HepG2 (cell line): Measurements from ENCODE around the gene TUBGCP6. TPM values are rescaled to one million over a fixed set of nuclear protein-coding genes. Genes with fewer than 3 reads are reported as not detected.

Experiments used
- ATF2 ChIP-seq: sonication (generic); formaldehyde crosslinking; IDR thresholded peaks from 2 replicates; pipeline ENCODE4 v1.4.0; 2020; ENCODE audit warnings: missing genetic modification reagents
- ELF1 ChIP-seq: sonication (generic); formaldehyde crosslinking; IDR thresholded peaks from 2 replicates; pipeline ENCODE4 v1.4.0; 2020; ENCODE audit warnings: missing genetic modification reagents
- FOXP4 ChIP-seq: sonication (generic); formaldehyde crosslinking; IDR thresholded peaks from 2 replicates; pipeline ENCODE4 v1.4.0; 2020; ENCODE audit warnings: missing genetic modification reagents
- GPBP1L1 ChIP-seq: sonication (generic); formaldehyde crosslinking; IDR thresholded peaks from 2 replicates; pipeline ENCODE4 v1.5.0; 2020; ENCODE audit warnings: mild to moderate bottlenecking, missing genetic modification reagents
- IKZF4 ChIP-seq: sonication (generic); formaldehyde crosslinking; IDR thresholded peaks from 2 replicates; pipeline ENCODE4 v1.5.1; 2020; ENCODE audit warnings: borderline replicate concordance, mild to moderate bottlenecking, low read depth, missing genetic modification reagents; ENCODE audit errors: not compliant biosample characterization
- MXD1 ChIP-seq: sonication (generic); formaldehyde crosslinking; IDR thresholded peaks from 2 replicates; pipeline ENCODE4 v1.4.0; 2020; ENCODE audit warnings: mild to moderate bottlenecking, missing genetic modification reagents
- NFE2L1 ChIP-seq: sonication (generic); formaldehyde crosslinking; IDR thresholded peaks from 2 replicates; pipeline ENCODE4 v1.4.0; 2020; ENCODE audit warnings: missing genetic modification reagents, mild to moderate bottlenecking, borderline replicate concordance
- NPAS2 ChIP-seq: sonication (generic); formaldehyde crosslinking; IDR thresholded peaks from 2 replicates; pipeline ENCODE4 v1.8.0; 2022; ENCODE audit warnings: mild to moderate bottlenecking, missing genetic modification reagents, borderline replicate concordance
- POLR2AphosphoS2 ChIP-seq: IDR thresholded peaks from 2 replicates; pipeline ENCODE4 v1.6.1; 2011; ENCODE audit warnings: low read depth, low read length, improper control_type of control experiment
- POLR2G ChIP-seq: fragments of 200-400 bp; formaldehyde crosslinking; IDR thresholded peaks from 2 replicates; pipeline ENCODE4 v1.6.1; 2018; ENCODE audit warnings: mild to moderate bottlenecking, low read depth, low read length, moderate library complexity
- PPARG ChIP-seq: conservative IDR thresholded peaks from 2 replicates; pipeline ENCODE4 v1.6.1; 2016; ENCODE audit warnings: missing biosample characterization, missing genetic modification reagents
- PRPF4 ChIP-seq: fragments of 200-400 bp; formaldehyde crosslinking; IDR thresholded peaks from 2 replicates; pipeline ENCODE4 v1.6.1; 2016; ENCODE audit warnings: low read length, low read depth; ENCODE audit not compliant: poor library complexity, severe bottlenecking
- SMAD9 ChIP-seq: sonication (generic); formaldehyde crosslinking; IDR thresholded peaks from 2 replicates; pipeline ENCODE4 v1.5.1; 2020; ENCODE audit warnings: mild to moderate bottlenecking, missing genetic modification reagents
- SMC3 ChIP-seq: IDR thresholded peaks from 2 replicates; pipeline ENCODE4 v1.6.1; 2011; ENCODE audit warnings: low read length, improper control_type of control experiment
- SRSF4 ChIP-seq: fragments of 200-400 bp; formaldehyde crosslinking; IDR thresholded peaks from one replicate; pipeline ENCODE4 v1.6.1; 2018; ENCODE audit warnings: mild to moderate bottlenecking, low read depth, low read length, moderate library complexity; ENCODE audit not compliant: poor library complexity, severe bottlenecking
- SRY ChIP-seq: sonication (generic); formaldehyde crosslinking; IDR thresholded peaks from 2 replicates; pipeline ENCODE4 v1.8.0; 2022; ENCODE audit warnings: mild to moderate bottlenecking, missing genetic modification reagents
- TRIM24 ChIP-seq: sonication (generic); formaldehyde crosslinking; IDR thresholded peaks from 2 replicates; pipeline ENCODE4 v1.8.0; 2022; ENCODE audit warnings: mild to moderate bottlenecking, missing genetic modification reagents
- ZBTB39 ChIP-seq: sonication (generic); formaldehyde crosslinking; IDR thresholded peaks from 2 replicates; pipeline ENCODE4 v1.5.0; 2020; ENCODE audit warnings: missing genetic modification reagents
- ZFP36L2 ChIP-seq: sonication (generic); formaldehyde crosslinking; IDR thresholded peaks from 2 replicates; pipeline ENCODE4 v1.4.0; 2020; ENCODE audit warnings: missing genetic modification reagents
- ZNF337 ChIP-seq: sonication (generic); formaldehyde crosslinking; IDR thresholded peaks from 2 replicates; pipeline ENCODE4 v1.5.1; 2020; ENCODE audit warnings: missing genetic modification reagents, low read depth, mild to moderate bottlenecking, borderline replicate concordance
- ZNF7 ChIP-seq: IDR thresholded peaks from 2 replicates; pipeline ENCODE4 v1.6.1; 2016; ENCODE audit warnings: missing biosample characterization, missing genetic modification reagents
- ZNF792 ChIP-seq: IDR thresholded peaks from 2 replicates; pipeline ENCODE4 v1.6.1; 2016
- ZSCAN29 ChIP-seq: sonication (generic); formaldehyde crosslinking; conservative IDR thresholded peaks from 2 replicates; pipeline ENCODE4 v1.4.0; 2020; ENCODE audit warnings: mild to moderate bottlenecking, missing genetic modification reagents
- polyA plus RNA-seq, 8 experiments: library from polyadenylated mRNA; depleted of rRNA in 3 of 8; stranded (reverse) in 7 of 8; unstranded in 1 of 8; fragments of >200 nt; fragmentation: Illumina TruSeq in 4 of 8; extraction: Trizol in 4 of 8; gene quantifications; 2 replicates each; pipeline versions ENCODE4 v1.2.1 to v1.2.3, GENCODE V29; 2011 to 2016; ENCODE audit warnings: low read depth in 4 of 8, missing spikeins in 1 of 8, mixed read lengths in 1 of 8; ENCODE audit not compliant: insufficient read depth in 1 of 8
- total RNA-seq, 5 experiments: library from RNA; depleted of rRNA; stranded (reverse); fragments of >200 nt; fragmentation: Illumina TruSeq; extraction: Trizol; gene quantifications; 2 replicates each; pipeline ENCODE4 v1.2.3, GENCODE V29; 2016; ENCODE audit warnings: low read depth in 1 of 5

Gene TUBGCP6
- total and polyA plus RNA-seq, 2 of the 13 experiments (the other 11 are each of a cell fraction or from before 2014, with no cell fraction given): 14.6 to 15.7 TPM

- no peak for TF ChIP-seq ZNF337 (CRISPR knock-in tag)
- TF ChIP-seq ELF1 (CRISPR knock-in tag): no peak
- TF ChIP-seq POLR2G: no peak
- no peak for TF ChIP-seq PPARG (CRISPR knock-in tag)
- no peak for TF ChIP-seq ATF2
- no peak for TF ChIP-seq FOXP4 (CRISPR knock-in tag)
- no peak for TF ChIP-seq POLR2AphosphoS2
- TF ChIP-seq NPAS2 (CRISPR knock-in tag): no peak
- no peak for TF ChIP-seq ZFP36L2 (CRISPR knock-in tag)
- TF ChIP-seq ZNF7 (CRISPR knock-in tag): no peak
- TF ChIP-seq SMAD9 (CRISPR knock-in tag): no peak
- TF ChIP-seq IKZF4: no peak
- TF ChIP-seq ZBTB39 (CRISPR knock-in tag): no peak
- no peak for TF ChIP-seq SRSF4
- no peak for TF ChIP-seq NFE2L1 (CRISPR knock-in tag)
- TF ChIP-seq SMC3: no peak
- TF ChIP-seq PRPF4: no peak
- no peak for TF ChIP-seq TRIM24
- TF ChIP-seq GPBP1L1 (CRISPR knock-in tag): no peak
- peak; percentile 19; the same call in 1 of the 2 replicates for TF ChIP-seq SRY
- no peak for TF ChIP-seq ZNF792 (CRISPR knock-in tag)
- TF ChIP-seq ZSCAN29 (CRISPR knock-in tag): no peak
- TF ChIP-seq MXD1 (CRISPR knock-in tag): no peak; the same call in 1 of the 2 replicates
Measured at GRCh38 chr22:50201191-50202129, 43.4 kb downstream of the TUBGCP6 start (continued).
